ENCODE results near the gene SLC25A17.
"Not testable (repeated sequence)": the region's sequence is repeated elsewhere in the genome, so short reads cannot be mapped to it uniquely, and the experiment has no call there.

SLC25A17 gene, protein sequence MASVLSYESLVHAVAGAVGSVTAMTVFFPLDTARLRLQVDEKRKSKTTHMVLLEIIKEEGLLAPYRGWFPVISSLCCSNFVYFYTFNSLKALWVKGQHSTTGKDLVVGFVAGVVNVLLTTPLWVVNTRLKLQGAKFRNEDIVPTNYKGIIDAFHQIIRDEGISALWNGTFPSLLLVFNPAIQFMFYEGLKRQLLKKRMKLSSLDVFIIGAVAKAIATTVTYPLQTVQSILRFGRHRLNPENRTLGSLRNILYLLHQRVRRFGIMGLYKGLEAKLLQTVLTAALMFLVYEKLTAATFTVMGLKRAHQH

DNA sequence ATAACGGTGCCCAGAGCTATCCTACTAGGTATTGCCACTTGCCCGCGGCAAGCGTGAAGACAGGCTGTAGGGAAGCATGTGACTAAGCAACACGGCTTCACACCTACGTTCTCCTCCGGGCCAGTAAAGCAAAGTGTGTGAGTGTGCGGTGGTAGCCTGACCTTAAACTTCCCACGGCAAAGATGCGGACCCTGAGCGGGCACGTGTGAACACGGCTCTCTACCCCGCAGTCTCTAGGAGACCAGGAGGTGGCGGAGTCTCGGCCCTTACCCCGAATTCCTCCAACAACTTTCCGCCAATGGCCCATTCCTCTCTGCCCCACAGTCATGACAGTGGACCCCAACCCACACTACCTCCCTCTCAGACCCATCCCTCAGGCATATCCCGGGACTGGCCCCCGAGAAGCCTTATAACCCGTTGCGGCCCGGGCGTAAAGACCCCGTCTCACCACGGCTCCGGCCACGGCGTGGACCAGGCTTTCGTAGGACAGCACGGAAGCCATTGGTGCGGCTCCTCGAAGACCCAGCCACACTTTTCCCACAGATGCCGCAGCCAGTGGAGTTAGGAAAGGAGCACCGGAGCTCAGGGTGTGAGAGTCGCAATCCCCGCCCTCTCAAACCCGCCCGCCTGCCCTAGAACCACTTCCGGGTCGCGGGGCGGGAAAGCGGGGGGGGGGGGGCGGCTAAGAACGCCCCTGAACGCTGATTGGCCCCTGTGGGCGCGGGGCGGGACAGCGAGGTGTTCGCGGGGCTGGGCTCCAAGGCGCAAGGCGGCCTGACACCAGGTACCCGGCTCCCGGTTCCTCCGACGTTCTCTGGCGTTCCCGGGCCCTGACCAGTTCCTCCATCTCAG is at the start of gene SLC25A17:
SLC25A17 (minus strand) TSS at position 600 of the 852 bp plus-strand sequence; CDS start at position 502, 98 bp downstream.
- DNase-seq, result peak; percentile 92

DNA sequence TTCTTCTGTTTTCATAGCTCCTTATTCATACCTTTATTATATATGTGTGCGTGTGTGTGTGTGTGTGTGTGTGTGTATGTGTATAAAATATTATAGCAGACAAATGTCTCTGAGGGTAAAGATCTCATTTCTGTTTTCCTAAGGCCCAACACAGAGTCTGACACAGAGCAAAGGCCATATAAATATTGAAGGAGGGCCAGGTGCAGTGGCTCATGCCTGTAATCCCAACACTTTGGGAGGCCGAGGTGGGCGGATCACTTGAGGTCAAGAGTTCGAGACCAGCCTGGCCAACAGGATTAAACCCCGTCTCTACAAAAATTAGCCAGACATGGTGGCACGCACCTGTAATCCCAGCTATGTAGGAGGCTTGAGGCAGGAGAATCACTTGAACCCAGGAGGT is 49.2 kb upstream of the SLC25A17 start:
- not testable (repeated sequence) for DNase-seq

DNA sequence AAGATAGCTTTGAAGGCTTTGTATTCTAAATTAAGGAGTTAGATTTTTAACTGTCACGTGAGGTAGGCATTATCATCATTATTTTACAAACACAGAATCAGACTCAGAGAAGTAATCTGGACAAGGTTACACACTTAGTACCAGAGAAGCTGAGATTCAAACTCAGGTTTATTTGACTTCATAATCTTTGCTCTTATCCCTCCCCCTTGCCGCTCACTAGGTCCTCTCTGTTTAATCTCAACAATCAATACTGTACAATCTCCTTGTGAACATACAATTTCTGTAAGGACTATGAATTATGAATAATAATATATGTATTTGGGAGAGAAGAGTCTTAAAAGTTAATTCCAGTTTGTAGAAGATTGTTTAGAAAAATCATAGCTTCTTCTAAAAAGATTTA is 48.0 kb upstream of the SLC25A17 start:
- no peak for DNase-seq

DNA sequence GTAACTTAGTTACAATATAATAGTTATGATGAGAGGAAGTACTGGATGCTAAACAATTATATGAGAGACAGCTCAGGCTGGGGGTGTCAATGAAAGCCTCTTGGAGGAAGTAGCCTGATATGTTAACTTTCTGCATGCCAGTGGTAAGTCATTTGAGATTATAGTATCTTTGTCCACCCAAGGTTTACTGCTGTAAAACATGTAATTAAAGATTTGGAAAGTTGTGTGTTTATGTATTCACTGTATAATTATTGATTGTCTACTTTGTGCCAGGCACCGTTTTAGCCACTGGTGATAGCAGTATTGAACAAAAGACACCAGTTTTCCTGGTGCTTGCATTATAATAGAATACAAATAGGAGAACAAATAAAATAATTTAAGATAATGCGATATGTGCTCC is 43.4 kb upstream of the SLC25A17 start:
- no peak for DNase-seq

DNA sequence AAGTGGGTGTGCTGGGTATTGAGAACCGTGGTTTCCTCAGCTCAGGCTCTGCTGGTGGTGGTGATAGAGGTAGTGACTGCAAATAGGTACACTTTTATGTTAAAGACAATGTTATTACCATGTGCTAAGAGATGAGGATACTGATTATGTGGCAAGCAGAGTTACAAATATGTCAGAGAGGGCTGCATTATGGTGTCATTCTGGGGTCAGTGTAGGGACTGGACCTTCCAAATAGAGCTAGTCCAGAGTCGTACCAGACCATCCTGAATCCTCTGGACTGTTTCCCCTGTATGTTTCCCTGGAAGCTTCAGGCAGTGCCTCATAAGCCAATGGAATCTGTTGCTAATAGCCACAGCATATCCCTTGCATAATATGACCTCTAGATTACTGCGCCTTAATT is 42.9 kb upstream of the SLC25A17 start, which contains the start of gene DNAJB7:
DNAJB7 (minus strand) TSS at position 101 of the 400 bp plus-strand sequence. CDS start 119 bp downstream, outside the sequence.
- no peak for DNase-seq

DNA sequence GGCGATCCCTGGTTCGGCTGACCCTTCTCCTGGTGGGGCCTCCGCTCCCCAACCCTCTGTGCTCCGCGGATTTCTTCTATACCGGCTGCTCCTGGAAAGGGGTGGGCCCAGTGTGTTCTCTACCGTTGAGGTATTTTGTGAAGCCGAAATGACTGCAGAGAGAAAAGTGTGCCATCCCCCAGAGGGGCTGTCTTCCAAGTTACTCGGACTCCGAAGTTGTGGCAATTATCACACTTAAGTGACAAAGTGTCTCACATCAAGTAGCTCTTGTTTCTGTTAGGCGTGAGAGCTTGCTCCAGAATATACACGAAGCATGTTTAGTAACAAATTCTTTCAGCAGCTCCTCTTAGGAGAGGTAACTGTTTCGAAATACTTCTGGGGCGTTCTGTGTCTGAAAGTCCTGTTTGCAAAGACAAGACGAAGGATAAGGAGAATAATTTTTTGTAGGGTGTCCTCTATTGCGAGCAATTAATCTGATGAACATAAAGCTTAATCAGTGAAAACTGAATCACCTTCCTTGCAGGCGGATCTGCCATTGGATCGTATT is 38.2 kb upstream of the SLC25A17 start:
- DNase-seq, result no peak

DNA sequence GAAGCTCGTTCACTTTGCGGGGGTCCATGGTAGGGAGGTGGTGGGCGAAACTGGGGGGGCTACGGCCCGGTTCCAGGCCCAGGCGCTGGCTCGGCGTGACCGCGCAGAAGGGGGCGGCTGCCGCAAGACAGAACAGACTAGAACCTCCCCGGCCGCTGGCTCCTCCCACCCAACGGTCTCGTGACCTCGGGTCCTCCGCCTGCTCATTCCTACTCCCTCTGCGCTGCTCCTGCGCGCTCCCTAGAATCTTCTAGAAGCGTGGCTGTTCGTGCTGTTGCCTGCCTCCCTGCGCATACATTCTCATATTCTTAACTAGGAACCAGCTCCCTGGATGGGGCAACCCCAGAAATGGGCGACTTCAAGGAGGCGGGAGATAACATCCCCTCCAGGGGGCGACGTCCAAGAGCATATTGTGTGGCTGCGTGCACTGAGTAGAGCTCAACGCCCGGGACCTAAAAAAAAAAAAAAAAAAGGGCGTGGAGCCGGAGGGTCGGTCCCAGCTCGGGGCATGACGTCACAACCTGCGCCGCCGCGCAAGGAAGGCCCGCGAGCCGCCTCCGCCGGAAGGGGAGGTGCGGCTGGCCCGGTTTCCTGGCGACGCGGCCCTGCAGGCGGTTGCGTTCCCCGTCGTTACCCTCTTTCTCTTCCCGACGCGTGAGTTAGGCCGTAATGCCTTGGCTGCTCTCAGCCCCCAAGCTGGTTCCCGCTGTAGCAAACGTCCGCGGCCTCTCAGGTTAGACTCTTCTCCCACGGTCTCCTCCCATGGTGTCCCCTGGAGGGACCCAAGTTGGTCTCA is 37.6 kb upstream of the SLC25A17 start, which contains the start of the genes ST13 and XPNPEP3:
ST13 (minus strand) TSS at position 127 of the 796 bp plus-strand sequence; CDS start at position 28, 99 bp downstream.
XPNPEP3 (plus strand) TSS at position 636 of the 796 bp plus-strand sequence; CDS start at position 670, 34 bp downstream.
- DNase-seq, result peak; percentile 99

DNA sequence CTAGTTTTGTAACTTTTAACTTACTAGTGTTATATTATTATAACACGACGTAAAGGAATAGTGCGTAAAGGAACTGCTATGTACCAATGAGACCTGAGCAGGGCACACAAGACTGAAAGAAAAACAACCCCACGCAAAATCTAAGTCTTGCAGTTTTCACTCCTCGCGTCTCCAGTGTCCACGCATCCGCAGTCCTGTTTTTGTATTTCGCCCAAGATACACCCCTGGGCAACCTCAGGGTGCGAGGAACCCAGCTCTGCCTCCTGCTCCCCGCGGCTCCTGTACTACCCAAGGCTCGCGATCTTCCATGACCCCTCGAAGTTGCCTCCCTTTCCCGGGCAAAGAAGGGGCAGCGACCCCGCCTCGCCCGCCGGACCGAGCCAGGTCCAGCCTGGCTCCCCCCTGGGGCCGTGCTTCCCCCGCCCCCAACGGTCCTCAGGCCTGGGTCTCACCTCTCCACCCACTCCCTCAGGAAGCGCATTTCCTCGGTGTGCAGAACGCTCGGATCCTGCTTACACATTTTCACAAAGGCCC is 36.9 kb upstream of the SLC25A17 start:
- DNase-seq, result no peak

DNA sequence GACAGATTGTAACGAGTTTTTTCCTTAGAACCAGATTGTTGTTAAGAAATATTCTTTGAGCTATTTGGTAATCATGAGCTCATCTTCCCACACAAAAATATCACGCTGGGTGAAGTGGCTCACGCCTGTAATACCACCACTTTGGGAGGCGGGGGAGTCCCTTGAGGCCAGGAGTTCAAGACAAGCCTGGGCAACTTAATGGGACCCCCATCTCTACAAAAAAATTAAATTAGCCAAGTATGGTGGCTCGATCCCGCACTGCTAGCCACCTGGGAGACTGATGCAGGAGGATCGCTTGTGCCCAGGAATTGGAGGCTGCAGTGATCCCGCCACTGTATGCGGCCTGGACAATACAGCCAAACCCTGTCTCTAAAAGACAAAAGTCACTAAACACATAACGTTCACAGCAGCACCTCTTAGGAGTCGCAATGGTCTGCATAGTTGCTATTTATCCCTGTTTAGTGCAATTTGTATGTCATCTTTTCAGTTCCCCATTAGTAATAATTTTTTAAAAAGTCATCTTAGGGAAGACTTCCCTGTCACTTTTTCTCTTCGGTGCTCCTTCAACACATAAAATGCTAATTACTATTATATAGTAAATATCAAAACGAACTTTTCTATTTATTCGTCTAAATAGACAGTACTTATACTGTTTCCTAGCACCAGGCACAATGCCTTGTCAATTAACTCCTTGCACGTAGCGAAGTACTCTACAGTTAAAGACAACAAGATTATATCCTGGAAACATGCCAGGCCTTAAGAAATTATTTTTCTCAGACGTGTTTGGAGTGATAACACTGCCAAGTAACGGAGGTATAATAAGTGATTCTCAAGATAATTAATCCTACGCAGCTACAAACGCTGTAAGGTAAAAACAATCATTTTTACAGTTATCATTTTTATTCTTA is 36.2 kb upstream of the SLC25A17 start:
- peak; percentile 22 for DNase-seq

DNA sequence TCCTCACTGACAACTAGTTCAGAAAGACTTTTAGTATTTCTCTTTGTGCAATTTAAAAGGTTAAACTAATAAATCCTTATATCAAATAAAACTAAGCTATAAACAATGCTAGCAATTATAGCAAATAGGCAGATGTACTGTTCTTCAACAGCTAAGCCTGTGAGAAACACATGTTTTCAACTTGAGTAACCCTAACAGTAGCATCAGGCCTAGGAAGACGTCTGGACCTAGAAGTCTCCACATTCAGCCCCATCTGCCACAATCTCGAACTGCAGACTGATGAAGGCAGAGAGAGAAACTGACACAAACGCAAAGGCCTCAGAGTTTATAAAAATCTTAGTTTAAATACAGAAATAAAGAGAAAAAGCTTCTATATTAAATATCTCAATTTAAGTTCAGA is 34.8 kb upstream of the SLC25A17 start:
- no peak for DNase-seq

DNA sequence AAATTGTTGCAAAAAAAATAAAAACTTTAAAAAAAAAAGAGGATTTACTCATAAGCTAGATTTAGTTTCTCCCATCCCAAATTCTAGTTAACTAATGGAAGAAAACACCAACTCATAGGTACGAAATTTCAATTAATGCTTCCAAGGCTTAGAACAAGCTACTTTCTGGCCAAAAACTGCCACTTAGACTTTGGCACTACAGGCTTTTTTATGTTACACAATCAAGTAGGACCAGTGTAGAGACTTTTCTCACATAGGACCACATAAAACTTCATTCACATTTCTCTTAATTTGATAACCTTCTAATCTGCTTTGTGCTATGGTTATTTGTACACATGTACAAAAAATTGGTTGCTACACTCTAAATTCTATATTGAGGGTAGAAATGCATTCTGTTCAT is 34.2 kb upstream of the SLC25A17 start:
- no peak for DNase-seq

DNA sequence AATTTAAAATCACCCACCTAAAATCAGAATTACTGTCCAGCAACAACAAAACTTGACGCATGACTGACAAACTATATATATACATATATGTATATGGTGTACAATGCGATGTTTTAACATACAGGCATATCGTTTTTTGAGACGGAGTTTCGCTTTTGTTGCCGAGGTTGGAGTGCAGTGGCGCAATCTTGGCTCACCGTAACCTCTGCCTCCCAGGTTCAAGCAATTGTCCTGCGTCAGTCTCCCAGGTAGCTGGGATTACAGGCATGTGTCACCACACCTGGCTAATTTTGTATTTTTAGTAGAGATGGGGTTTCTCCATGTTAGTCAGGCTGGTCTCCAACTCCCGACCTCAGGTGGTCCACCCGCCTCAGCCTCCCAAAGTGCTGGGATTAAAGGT is 26.7 kb upstream of the SLC25A17 start:
- DNase-seq, result not testable (repeated sequence)

DNA sequence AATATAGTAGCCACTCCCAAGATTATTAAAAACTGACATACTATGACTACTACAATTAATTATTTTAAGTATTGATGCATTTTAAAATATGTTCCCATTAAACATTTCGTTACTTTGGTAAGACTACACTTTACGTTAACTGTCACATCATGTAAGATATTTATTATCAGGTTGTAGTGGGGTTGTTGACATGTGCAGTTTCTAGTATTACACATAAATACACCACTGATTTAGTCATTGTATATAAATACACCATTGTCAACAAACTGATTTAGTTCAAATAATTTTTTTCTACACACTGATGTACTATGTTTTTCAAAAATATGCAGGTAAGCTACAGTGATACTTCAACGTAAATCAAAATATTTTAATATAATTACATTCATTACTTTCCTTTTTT is 25.8 kb upstream of the SLC25A17 start:
- no peak for DNase-seq

DNA sequence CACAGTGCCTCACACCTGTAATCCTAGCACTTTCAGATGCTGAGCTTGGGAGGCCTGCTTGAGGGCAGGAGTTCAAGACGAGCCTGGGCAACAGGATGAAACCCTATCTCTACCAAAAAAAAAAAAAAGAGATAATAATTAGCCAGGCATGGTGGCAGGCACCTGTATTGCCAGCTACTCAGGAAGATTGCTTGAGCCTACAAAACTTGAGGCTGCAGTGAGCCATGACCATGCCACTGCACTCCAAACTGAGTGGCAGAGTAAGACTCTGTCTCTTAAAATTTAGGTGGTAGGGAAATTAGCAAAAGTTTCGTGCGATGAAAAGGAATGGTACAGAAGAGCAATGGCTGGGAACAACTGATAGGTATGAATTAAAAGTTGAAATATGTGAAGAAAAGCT is 19.3 kb upstream of the SLC25A17 start:
- DNase-seq, result no peak

DNA sequence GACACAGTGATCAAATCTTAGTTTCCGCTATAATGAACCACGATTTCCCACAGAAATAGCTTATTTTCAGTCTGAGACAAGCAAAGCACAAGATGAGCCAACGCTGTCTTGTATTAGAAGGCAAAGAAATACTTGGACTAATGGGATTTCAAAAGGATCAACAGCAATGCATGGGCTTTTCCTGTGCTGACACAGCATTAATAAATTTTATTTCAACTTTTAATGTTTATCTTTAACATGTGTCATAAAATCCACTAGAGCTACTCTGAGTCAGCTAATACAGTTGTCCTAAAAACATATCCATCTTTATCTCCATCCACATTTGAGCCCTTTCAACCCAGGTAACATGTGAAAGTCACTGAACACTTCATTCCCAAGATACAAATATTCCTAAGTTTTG is 15.5 kb upstream of the SLC25A17 start:
- DNase-seq, result no peak

DNA sequence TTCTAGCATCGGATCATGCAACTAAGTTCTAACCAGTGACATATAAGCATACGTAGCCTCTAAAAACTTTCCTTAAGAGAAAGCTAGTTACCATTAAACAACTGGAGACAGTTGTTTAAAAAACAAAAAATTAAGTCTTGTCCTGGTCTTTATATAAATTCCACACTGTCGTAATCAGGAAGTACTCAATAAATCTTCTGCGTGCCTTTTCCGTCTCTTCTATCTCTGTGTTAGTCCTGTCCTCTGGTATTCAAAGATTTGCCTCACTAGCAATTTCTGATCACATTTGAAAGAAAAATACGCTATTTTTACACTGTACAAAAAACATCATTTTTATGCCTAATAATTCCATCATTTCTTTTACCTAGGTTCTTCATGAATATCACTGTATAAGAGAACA is 10.0 kb upstream of the SLC25A17 start:
- no peak for DNase-seq

DNA sequence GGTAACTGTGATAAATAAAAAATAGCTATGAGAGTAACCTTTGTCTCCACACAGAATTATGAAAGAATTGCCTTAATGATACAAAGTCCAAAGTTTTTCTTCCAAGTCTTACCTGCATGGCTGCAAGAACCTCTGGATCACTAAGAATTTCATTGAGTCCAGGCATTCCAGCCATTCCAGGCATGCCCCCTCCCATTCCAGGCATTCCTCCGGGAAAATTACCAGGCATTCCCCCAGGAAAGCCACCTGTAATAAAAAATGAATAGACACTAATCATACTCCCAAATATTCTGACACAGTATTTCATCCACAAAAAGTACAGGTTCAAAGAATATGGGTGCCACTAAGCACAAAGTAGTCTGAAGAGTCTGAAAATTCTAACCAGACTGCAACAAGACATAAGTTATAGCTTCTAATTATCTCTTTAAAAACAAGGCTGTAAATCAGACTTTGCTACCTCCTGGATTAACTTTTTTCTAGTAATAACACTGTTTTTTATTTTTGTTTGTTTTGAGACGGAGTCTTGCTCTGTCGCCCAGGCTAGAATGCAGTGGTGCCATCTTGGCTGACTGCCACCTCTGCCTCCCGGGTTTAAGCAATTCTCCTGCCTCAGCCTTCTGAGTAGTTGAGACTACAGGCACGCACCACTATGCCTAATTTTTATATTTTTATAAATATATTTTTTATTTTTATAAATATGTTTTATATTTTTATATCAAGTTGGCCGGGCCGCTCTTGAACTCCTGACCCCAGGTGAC is 8.0 kb upstream of the SLC25A17 start:
- DNase-seq, result no peak

DNA sequence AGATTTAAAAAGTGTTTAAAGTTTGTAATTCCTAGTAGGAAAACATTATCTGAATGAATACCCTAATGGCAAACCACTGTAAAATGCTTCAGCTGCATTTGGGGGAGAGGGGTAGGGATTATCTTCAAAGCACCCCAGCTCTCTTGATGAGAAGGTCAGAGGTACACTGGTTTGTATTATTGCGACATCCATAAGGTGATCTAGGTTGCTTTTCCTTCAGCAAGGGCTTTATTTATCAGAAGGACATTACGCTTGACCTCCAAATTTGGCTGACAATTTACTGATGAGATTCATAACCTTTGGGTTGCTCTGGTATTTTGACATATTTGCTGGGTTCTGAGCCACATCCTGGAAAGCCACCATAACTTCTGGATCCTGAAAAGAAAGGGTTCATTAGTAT is 7.1 kb upstream of the SLC25A17 start:
- DNase-seq, result not testable (repeated sequence)

DNA sequence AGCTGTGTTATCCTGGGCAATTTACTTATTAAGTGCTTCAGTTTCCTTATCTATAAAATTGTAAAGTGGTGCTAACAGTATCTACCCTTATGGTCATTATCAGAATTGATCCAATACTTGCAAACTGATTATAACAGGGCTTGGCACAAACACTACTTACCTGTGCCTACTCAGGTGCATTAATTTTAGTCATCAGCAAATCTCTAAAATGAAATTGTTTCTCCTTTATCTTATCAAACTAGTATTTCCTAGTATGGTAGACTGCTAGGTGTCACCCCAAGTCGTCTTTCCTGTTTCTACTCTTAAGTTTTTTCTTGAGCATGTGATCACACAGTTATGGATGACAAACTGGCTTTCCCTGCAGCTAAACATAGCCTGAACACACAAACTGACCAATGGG is 4.3 kb upstream of the SLC25A17 start:
- no peak for DNase-seq

DNA sequence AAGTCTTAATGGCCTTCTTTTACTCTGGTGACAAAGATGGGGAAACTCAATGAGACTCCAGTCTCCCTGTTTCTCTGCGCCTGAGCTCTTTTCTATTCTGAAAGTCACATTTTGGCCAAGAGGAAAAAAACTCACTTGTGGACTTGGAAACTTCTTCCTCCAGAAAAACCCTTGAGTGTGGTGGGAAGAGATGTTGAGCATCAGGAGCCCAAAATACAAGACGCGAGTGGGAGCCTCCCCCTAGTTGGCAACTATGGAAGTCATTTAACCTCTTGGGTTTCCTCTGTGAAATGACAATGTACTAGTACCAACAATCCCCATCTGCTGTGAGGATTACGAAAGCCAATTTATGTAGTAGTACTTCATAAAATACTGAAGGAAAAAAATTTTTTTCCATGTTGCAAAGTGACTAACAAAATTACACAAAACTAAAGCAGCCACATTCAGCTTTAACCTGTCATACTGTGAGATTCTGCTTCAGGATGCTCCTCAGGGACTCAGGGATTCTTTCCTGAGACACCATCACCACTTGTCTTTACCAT is 524 bp upstream of the SLC25A17 start:
- no peak for DNase-seq
